ENCODE results near the gene SCAPER.
"Not testable (repeated sequence)": the region's sequence is repeated elsewhere in the genome, so short reads cannot be mapped to it uniquely, and the experiment has no call there.

Gene SCAPER

GRCh38 chr15:76320012-76320411, 585.1 kb downstream of the SCAPER start:
- no peak for DNase-seq (ENCODE audit: low read depth in 2 of 2)

GRCh38 chr15:76313731-76314130, 591.4 kb downstream of the SCAPER start:
- DNase-seq (ENCODE audit: low read depth in 2 of 2): no peak

DNA sequence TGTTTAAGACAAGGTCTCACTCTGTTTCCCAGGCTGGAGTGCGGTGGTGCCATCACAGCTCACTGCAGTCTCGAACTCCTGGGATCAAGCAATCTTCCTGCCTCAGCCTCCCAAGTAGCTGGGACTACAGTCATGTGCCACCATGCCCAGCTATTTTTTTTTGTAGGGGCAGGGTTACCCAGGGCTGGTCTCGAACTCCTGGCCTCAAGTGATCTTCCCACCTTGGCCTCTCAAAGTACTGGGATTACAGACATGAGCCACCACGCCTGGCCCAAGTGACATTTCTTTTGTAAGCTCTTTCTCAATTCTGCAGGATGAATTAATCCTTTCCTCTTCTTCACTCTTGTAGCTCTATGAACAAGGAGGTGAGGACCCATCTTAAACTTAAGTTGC, 592.0 kb downstream of the SCAPER start:
- not testable (repeated sequence) for DNase-seq (ENCODE audit: low read depth in 2 of 2)

DNA sequence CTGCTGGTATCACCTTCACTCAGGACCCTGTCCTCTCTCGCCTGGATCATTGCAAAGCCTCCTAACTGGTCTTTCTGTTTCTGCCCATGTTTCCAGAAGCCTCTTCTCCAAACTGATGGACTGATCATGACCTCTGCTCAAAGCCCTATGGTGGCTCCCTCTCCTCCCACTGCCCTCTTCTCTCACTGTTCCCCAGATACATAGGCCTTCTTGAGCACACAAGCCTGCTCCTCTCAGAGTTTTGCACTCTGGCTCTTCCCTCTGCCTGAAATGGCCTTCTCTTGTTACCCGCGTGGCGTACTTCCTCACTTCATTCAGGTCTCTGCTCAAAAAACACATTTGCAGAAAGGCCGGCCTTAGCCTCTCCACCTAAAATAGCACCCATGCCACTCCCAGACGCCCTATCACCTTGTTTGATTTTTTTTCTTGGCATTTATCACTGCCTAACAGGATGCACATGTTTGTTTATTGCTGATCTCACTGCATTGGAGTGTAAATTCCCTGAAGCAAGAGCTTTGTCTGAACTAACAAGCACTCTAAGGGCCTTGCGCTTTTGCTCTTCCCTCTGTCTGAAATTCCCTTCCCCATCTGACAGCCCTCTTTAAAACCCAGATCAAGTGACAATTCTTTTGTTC, 592.5 kb downstream of the SCAPER start:
- DNase-seq (ENCODE audit: low read depth in 2 of 2): no peak

DNA sequence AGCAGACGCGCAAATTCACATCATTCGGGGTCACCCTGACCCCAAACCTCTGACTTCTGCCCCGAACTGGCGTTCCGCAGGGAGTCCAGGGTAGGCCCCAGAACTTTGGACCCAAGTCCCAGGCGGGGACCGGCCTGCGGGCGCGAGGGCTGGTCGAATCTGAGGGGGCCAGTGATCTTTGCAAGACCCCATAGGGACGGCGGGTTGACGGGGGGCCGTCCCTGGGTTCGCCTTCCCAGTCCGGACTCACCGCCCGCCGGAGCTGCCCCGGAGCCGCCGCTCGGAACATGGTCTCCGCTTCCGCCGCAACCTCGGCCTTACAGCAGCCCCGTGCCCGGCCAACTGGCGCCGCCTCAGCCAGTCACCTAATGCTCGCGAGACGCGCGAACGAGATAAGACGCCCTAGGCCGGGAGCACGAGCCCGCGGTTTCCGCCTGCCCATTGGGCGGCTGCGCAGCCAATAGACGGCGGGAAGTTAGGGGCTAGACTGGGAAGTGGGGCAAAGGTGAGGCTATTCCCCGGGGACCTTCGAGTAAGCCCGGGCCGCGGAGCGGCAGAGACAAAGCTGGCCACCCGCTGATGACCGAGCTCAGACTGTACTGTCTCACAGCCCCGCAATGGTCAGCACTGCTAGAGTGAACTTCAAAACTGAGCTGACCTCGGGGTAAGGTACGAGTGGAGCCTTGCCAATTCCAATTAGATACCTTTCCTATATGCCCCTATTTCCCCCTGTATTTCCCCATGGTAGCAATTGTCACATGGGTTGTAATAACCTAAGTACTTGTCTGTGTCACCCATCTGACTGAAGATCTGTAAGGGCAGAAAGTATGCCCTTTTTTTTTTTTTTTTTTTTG, 593.8 kb downstream of the SCAPER start, which contains the start of gene ETFA:
ETFA (minus strand) TSS at position 370 of the 854 bp plus-strand sequence; CDS start at position 289, 81 bp downstream.
- peak; percentile 78 to 89 for DNase-seq (ENCODE audit: low read depth in 2 of 2)

DNA sequence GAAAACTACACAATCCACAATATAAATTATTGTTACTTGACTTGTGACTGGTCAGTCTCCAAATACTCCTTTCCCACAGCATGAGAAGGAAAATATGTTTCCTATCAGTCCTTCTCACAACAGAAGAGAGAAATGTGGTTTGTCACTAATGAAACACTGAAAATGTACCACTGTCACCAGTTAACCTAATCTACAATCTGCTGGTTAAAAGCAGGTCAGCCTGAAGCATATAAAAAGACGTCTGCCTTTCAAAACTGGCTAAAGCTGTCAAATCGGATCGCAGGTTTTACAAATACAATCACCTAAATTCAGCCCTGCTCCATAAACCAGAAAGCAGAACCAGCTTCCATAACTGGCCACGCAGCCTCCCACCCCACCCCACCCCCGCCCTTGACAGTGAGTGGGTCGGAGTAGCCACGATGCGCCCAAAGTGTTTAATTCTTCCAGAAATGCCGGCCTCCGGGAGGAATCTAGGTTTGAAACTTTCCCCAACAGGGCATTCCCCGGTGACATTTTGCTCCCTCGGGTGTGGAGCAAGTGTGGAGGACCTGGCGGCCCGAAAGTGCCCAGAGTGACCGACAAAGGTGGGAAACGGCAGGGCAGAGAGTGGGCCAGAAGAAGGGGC, 594.6 kb downstream of the SCAPER start:
- DNase-seq (ENCODE audit: low read depth in 2 of 2): no peak

DNA sequence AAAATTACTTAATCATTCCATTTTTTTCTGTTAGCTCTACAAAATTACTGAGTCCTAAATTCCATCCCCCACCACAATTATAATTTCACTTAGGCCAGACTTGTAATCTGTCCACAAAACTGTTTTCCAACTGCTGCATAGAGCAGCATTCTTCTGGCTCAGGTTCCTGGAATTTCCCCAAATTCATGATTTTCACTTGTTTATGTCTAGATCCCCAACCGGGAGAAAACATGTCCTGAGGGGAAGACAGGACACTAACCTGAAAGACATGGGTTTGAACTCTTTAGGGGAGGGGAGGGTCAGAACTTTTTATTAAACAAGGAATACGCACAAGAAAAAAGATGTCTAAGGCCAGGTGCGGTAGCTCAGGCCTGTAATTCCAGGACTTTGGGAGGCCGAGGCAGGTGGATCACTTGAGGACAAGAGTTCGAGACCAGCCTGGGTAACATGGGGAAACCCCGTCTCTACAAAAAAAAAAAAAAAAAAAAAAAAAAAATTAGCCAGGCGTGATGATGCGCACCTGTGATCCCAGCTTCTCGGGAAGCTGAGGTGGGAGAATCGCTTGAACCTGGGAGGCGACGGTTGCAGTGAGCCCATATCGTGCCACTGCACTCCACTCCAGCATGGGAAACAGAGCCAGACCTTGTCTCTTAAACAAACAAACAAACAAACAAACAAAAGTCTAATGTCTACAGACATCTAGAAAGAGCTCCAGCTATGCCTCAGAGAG, 595.4 kb downstream of the SCAPER start:
- no peak for DNase-seq (ENCODE audit: low read depth in 2 of 2)

DNA sequence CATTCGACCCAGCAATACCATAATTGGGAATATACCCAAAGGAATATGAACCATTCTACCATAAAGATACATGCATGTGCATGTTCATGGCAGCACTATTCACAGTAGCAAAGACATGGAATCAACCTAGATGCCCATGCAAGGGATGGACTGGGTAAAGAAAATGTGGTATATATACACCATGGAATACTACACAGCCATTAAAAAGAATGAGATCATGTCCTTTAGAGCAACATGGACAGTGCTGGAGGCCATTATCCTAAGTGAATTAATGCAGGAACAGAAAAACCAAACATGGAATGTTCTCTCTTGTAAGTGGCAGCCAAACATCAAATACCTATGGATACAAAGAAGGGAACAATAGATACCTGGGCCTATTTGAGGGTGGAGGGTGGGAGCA, 601.2 kb downstream of the SCAPER start:
- no peak for DNase-seq (ENCODE audit: low read depth in 2 of 2)

DNA sequence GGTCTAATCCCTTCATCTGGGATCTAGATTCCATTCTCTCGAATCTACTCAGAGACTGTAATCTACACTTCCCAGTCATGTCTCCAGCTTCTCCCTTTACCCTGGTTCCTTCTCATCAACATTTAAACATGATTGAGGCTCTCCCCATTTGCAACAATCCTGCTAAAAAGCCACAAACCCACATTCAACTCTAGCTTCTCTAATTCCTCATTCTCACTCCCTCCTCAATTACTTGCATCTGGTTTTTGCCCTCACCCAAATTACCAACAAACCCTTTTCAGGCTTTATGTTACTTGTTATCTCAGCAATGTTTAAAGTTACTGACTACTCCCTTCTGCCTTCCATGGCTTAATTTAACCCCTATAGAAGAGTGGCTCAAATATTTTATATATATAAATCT, 605.4 kb downstream of the SCAPER start:
- DNase-seq (ENCODE audit: low read depth in 2 of 2): no peak

- DNase-seq (ENCODE audit: low read depth in 2 of 2): no peak
These were observed 606.2 kb downstream of the SCAPER start for GRCh38 chr15:76298986-76299385.

GRCh38 chr15:76297951-76298350, 607.2 kb downstream of the SCAPER start:
- not testable (repeated sequence) for DNase-seq (ENCODE audit: low read depth in 2 of 2)

All from stimulated activated CD4-positive, alpha-beta T cell treated with anti-CD3 and anti-CD28 coated beads, Interleukin-1b, Interleukin-23, amount 100 ng/mL, for 4 hours (primary cell).